HFFc6 (cell line): Measurements from ENCODE around the gene TAF11L8. TPM values are rescaled to one million over a fixed set of nuclear protein-coding genes. Genes with fewer than 3 reads are reported as not detected.
"Not testable (repeated sequence)": the region's sequence is repeated elsewhere in the genome, so short reads cannot be mapped to it uniquely, and the experiment has no call there.

Source experiments
- DNase-seq: peaks from one replicate; pipeline ENCODE4 v3.0.0-alpha.2; 2018
- H3K27ac Mint-ChIP-seq: 2 replicates; pipeline ENCODE4 v1.8.0; 2020; ENCODE audit warnings: mild to moderate bottlenecking, mixed read lengths
- H3K27me3 Mint-ChIP-seq: 2 replicates; pipeline ENCODE4 v1.8.0; 2021; ENCODE audit warnings: mild to moderate bottlenecking, moderate library complexity, mixed read lengths; ENCODE audit not compliant: insufficient read depth
- H3K36me3 Mint-ChIP-seq: 2 replicates; pipeline ENCODE4 v1.8.0; 2021; ENCODE audit warnings: low read depth, mixed read lengths
- H3K4me1 Mint-ChIP-seq: 2 replicates; pipeline ENCODE4 v1.8.0; 2020; ENCODE audit warnings: low read depth, mixed read lengths
- H3K4me3 Mint-ChIP-seq: 2 replicates; pipeline ENCODE4 v1.8.0; 2020; ENCODE audit warnings: mild to moderate bottlenecking, moderate library complexity, mixed read lengths
- H3K9me3 Mint-ChIP-seq: 2 replicates; pipeline ENCODE4 v1.8.0; 2020; ENCODE audit warnings: mild to moderate bottlenecking, mixed read lengths
- CTCF ChIP-seq: fragments of 200-600 bp; sonication (generic); IDR thresholded peaks from 2 replicates; pipeline ENCODE4 v1.5.0; 2021; ENCODE audit warnings: antibody characterized with exemption, mild to moderate bottlenecking
- total RNA-seq, 6 experiments: library from RNA; stranded (reverse); fragmentation: NEBNext Ultra II Directional; extraction: Animal tissue kit (Norgen Biotek cat#: 25700); gene quantifications; 2 replicates in 1 of 6; 3 replicates in 5 of 6; pipeline ENCODE4 v1.2.3, GENCODE V29; 2021

Gene TAF11L8
- total RNA-seq, 6 experiments from 2014 or later: not detected

DNA sequence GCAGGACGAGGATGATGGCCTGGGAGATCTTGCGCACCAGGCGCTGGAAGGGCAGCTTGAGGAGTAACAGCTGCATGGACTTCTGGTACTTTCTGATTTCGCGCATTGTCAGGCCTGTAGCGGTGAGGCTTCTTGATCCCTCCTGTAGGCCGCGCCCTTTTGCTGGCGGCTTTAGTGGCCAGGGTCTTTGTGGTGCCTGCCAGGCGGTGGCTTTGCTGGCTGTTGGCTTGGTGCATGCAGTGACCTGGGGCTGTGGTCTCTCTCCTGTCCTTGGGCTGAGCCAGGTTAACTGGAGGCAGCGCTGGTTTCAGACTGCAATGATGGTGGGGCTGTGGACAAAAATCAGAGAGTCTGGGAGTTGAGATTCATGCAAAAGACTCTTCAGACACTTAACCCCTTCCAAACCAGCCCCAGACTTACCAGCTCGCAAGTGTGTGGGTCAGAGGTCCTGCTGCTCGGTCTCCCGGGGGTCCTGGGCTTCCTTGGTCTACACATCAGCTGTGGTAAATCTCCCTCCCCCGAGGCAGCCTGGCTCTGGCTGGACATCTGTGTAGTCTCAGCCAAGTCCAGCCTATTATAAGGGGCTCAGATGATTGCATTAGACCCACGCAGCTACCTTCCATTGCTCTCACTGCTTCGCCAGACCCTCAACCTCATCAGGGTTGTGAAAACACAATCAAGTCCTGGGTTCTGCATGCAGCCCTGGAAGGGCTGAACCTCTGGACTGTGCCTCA lies 24.3 kb upstream of the TAF11L8 start:
- no peak for DNase-seq
- H3K27ac Mint-ChIP-seq: no peak overlapping the region
- H3K4me1 Mint-ChIP-seq: no peaks in the 10 kb centered on the region
- TF ChIP-seq CTCF: no peak
- H3K9me3 Mint-ChIP-seq: peaks cover 4% of the 10 kb centered on the region; the same call in 1 of the 2 replicates
- no peaks in the 10 kb centered on the region; the same call in 1 of the 2 replicates for H3K27me3 Mint-ChIP-seq
- H3K4me3 Mint-ChIP-seq: no peak overlapping the region
- H3K36me3 Mint-ChIP-seq: no peaks in the 10 kb centered on the region

- not testable (repeated sequence) for H3K4me3 Mint-ChIP-seq, DNase-seq, H3K27me3 Mint-ChIP-seq, H3K27ac Mint-ChIP-seq, H3K36me3 Mint-ChIP-seq, H3K4me1 Mint-ChIP-seq
- H3K9me3 Mint-ChIP-seq: peaks cover 10% of the 10 kb centered on the region; the same call in 1 of the 2 replicates
Measured at GRCh38 chr5:17610092-17610491, 19.3 kb upstream of the TAF11L8 start, which contains the start of gene TAF11L12. Gene TAF11L12 (plus strand): TSS chr5:17610392.

DNA sequence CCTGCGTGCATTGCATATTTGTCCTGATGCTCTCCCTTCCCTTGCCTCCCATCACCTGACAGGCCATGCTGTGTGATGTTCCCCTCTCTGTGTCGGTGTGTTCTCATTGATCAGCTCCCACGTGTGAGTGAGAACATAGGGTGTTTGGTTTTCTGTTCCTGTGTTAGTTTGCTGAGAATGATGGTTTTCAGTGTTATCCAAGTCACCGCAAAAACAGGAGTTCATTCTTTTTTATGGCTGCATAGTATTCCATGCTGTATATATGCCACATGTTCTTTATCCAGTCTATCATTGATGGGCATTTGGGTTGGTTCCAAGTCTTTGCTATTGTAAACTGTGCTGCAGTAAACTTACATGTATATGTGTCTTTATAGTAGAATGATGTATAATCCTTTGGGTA lies 16.7 kb upstream of the TAF11L8 start:
- H3K4me3 Mint-ChIP-seq, H3K36me3 Mint-ChIP-seq, H3K27me3 Mint-ChIP-seq, H3K27ac Mint-ChIP-seq, H3K4me1 Mint-ChIP-seq, DNase-seq: not testable (repeated sequence)
- H3K9me3 Mint-ChIP-seq: peaks cover 14% of the 10 kb centered on the region

DNA sequence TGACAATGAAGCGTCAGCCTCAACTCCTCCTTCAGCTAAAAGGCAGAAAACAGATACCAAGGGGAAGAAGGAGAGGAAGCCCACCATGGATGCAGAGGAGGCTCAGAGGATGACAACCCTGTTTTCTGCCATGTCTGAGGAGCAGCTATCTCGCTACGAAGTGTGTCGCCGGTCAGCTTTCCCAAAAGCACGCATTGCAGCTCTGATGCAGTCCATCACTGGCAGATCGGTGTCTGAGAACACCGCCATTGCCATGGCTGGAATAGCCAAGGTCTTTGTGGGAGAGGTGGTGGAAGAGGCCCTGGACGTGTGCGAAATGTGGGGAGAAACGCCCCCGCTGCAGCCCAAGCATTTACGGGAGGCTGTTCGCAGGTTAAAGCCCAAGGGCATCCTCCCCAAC lies 14.2 kb upstream of the TAF11L8 start:
- no peak for DNase-seq
- no peak overlapping the region for H3K27ac Mint-ChIP-seq
- TF ChIP-seq CTCF: no peak

GRCh38 chr5:17603880-17604279 lies 13.1 kb upstream of the TAF11L8 start, which contains the start of gene TAF11L11:
Gene TAF11L11 (plus strand): TSS chr5:17604183.
- H3K36me3 Mint-ChIP-seq, DNase-seq, H3K4me3 Mint-ChIP-seq, H3K27me3 Mint-ChIP-seq, H3K27ac Mint-ChIP-seq, H3K4me1 Mint-ChIP-seq: not testable (repeated sequence)
- peaks cover 10% of the 10 kb centered on the region for H3K9me3 Mint-ChIP-seq

More for the DNA sequence above, 14.2 kb upstream of the TAF11L8 start:
- Mint-ChIP-seq H3K9me3 (peaks cover 10% of the 10 kb centered on the region), H3K36me3 (no peaks in the 10 kb centered on the region), H3K4me3 (no peak overlapping the region), H3K27me3 (peaks cover 2% of the 10 kb centered on the region), H3K4me1 (no peaks in the 10 kb centered on the region)

GRCh38 chr5:17597728-17598127 lies 7.0 kb upstream of the TAF11L8 start, which contains the start of gene TAF11L10:
Gene TAF11L10 (minus strand): TSS chr5:17597828.
- H3K27me3 Mint-ChIP-seq, H3K4me3 Mint-ChIP-seq, H3K27ac Mint-ChIP-seq, H3K4me1 Mint-ChIP-seq, H3K9me3 Mint-ChIP-seq, H3K36me3 Mint-ChIP-seq, DNase-seq: not testable (repeated sequence)

DNA sequence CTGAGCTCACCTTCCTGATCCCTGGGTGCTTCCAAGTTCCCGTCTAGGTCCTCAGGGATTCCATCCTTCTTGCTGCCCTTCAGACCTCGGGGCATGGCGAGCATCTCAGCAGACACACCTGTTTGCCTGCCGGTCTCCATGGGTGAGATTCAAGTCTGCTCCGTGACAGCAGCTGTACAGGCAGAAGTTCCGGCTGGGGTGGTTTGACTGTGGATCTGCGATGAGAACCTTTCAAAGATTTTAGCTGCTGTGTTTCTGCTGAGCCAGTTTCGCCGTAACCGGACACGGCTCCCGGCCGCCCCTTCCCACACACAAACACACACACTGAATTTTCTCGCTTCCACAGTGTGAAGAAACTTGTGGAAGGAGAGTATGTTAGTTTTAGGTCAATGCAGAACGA lies 3.5 kb upstream of the TAF11L8 start, which contains the start of gene TAF11L9:
TAF11L9 (minus strand) TSS at position 140 of the 400 bp plus-strand sequence.
- H3K4me3 Mint-ChIP-seq, H3K27me3 Mint-ChIP-seq, H3K4me1 Mint-ChIP-seq: not testable (repeated sequence)

DNA sequence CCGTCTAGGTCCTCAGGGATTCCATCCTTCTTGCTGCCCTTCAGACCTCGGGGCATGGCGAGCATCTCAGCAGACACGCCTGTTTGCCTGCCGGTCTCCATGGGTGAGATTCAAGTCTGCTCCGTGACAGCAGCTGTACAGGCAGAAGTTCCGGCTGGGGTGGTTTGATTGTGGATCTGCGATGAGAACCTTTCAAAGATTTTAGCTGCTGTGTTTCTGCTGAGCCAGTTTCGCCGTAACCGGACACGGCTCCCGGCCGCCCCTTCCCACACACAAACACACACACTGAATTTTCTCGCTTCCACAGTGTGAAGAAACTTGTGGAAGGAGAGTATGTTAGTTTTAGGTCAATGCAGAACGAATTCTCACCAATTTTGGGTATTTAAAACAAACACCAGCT lies 5.1 kb downstream of the TAF11L8 start, which contains the start of gene TAF11L7:
TAF11L7 (minus strand) TSS at position 101 of the 400 bp plus-strand sequence.
- not testable (repeated sequence) for H3K9me3 Mint-ChIP-seq, H3K4me3 Mint-ChIP-seq, H3K27ac Mint-ChIP-seq, DNase-seq, H3K27me3 Mint-ChIP-seq, H3K4me1 Mint-ChIP-seq, H3K36me3 Mint-ChIP-seq

More for the DNA sequence above, 3.5 kb upstream of the TAF11L8 start, which contains the start of gene TAF11L9:
- H3K27ac Mint-ChIP-seq, H3K36me3 Mint-ChIP-seq, DNase-seq, H3K9me3 Mint-ChIP-seq: not testable (repeated sequence)

Other genes with a start within 250 kb of the TAF11L8 start
- gene TAF11L2, start 92.7 kb downstream of the TAF11L8 start, total RNA-seq: not detected
- gene TAF11L3, start 72.6 kb downstream of the TAF11L8 start, total RNA-seq: not detected
- not detected for gene TAF11L4, start 69.2 kb downstream of the TAF11L8 start, total RNA-seq
- gene TAF11L5, start 65.7 kb downstream of the TAF11L8 start, total RNA-seq: not detected
- gene TAF11L6, start 62.3 kb downstream of the TAF11L8 start, total RNA-seq: not detected
- not detected for gene TAF11L7, start 5.2 kb downstream of the TAF11L8 start, total RNA-seq
- gene TAF11L9, start 3.4 kb upstream of the TAF11L8 start, total RNA-seq: not detected
- gene TAF11L10, start 6.9 kb upstream of the TAF11L8 start, total RNA-seq: not detected
- gene TAF11L11, start 13.2 kb upstream of the TAF11L8 start, total RNA-seq: not detected
- gene TAF11L12, start 19.4 kb upstream of the TAF11L8 start, total RNA-seq: not detected
- not detected for gene TAF11L13, start 41.1 kb upstream of the TAF11L8 start, total RNA-seq
- gene TAF11L14, start 43.5 kb upstream of the TAF11L8 start, total RNA-seq: not detected